Measurements from ENCODE around the gene HMCN1.

- TF ChIP-seq POLR2A (IDR thresholded peaks at IDR 0.05) (no peak), CTCF (IDR thresholded peaks at IDR 0.05) (no peak)
Measured at GRCh38 chr1:185804206-185804605, 70.0 kb downstream of the HMCN1 start.

Data from adrenal gland (tissue), 5 donors.